ENCODE data around the gene TBXAS1.

The TBXAS1 gene

GRCh38 chr7:139845443-139845805, 16.4 kb downstream of the TBXAS1 start:
- Histone ChIP-seq H3K27me3 (ENCODE audit: control insufficient read depth, insufficient read depth, low read length) (no peaks in the 10 kb centered on the region), H3K4me1 (ENCODE audit: control insufficient read depth, low read depth, low read length) (no peaks in the 10 kb centered on the region), H3K27ac (ENCODE audit: low read length) (no peak overlapping the region), H3K36me3 (ENCODE audit: control insufficient read depth, low read depth, low read length) (no peaks in the 10 kb centered on the region), H3K9me3 (ENCODE audit: control insufficient read depth, low read depth, low read length) (no peaks in the 10 kb centered on the region), H3K9ac (ENCODE audit: low read length) (no peak overlapping the region), H3K4me3 (ENCODE audit: low read length) (no peak overlapping the region)

- no peaks in the 10 kb centered on the region for H3K36me3 ChIP-seq (ENCODE audit: control insufficient read depth, low read depth, low read length)
- H3K9me3 ChIP-seq (ENCODE audit: control insufficient read depth, low read depth, low read length), result no peaks in the 10 kb centered on the region
- no peaks in the 10 kb centered on the region for H3K27me3 ChIP-seq (ENCODE audit: control insufficient read depth, insufficient read depth, low read length)
- H3K4me1 ChIP-seq (ENCODE audit: control insufficient read depth, low read depth, low read length), result no peaks in the 10 kb centered on the region
- no peak overlapping the region for H3K27ac ChIP-seq (ENCODE audit: low read length)
- no peak overlapping the region for H3K4me3 ChIP-seq (ENCODE audit: low read length)
- H3K9ac ChIP-seq (ENCODE audit: low read length), result no peak overlapping the region
Measured at GRCh38 chr7:139846297-139846696, 17.2 kb downstream of the TBXAS1 start.

GRCh38 chr7:139848274-139848673, 19.2 kb downstream of the TBXAS1 start:
- Histone ChIP-seq H3K4me3 (ENCODE audit: low read length) (no peak overlapping the region), H3K27ac (ENCODE audit: low read length) (no peak overlapping the region), H3K9ac (ENCODE audit: low read length) (no peak overlapping the region), H3K27me3 (ENCODE audit: control insufficient read depth, insufficient read depth, low read length) (no peaks in the 10 kb centered on the region), H3K9me3 (ENCODE audit: control insufficient read depth, low read depth, low read length) (no peaks in the 10 kb centered on the region), H3K36me3 (ENCODE audit: control insufficient read depth, low read depth, low read length) (no peaks in the 10 kb centered on the region), H3K4me1 (ENCODE audit: control insufficient read depth, low read depth, low read length) (no peaks in the 10 kb centered on the region)

GRCh38 chr7:139850906-139851305, 21.8 kb downstream of the TBXAS1 start:
- no peaks in the 10 kb centered on the region for H3K4me1 ChIP-seq (ENCODE audit: control insufficient read depth, low read depth, low read length)
- H3K36me3 ChIP-seq (ENCODE audit: control insufficient read depth, low read depth, low read length), result no peaks in the 10 kb centered on the region
- no peak overlapping the region for H3K4me3 ChIP-seq (ENCODE audit: low read length)
- no peaks in the 10 kb centered on the region for H3K27me3 ChIP-seq (ENCODE audit: control insufficient read depth, insufficient read depth, low read length)
- H3K9me3 ChIP-seq (ENCODE audit: control insufficient read depth, low read depth, low read length), result no peaks in the 10 kb centered on the region
- H3K9ac ChIP-seq (ENCODE audit: low read length), result no peak overlapping the region
- no peak overlapping the region for H3K27ac ChIP-seq (ENCODE audit: low read length)

GRCh38 chr7:139851770-139852481, 22.9 kb downstream of the TBXAS1 start:
- no peak overlapping the region for H3K27ac ChIP-seq (ENCODE audit: low read length)

GRCh38 chr7:139852482-139852845, 23.4 kb downstream of the TBXAS1 start:
- H3K4me1 ChIP-seq (ENCODE audit: control insufficient read depth, low read depth, low read length), result no peaks in the 10 kb centered on the region
- H3K27ac ChIP-seq (ENCODE audit: low read length), result no peak overlapping the region
- H3K27me3 ChIP-seq (ENCODE audit: control insufficient read depth, insufficient read depth, low read length), result no peaks in the 10 kb centered on the region
- no peak overlapping the region for H3K9ac ChIP-seq (ENCODE audit: low read length)
- H3K9me3 ChIP-seq (ENCODE audit: control insufficient read depth, low read depth, low read length), result no peaks in the 10 kb centered on the region
- H3K36me3 ChIP-seq (ENCODE audit: control insufficient read depth, low read depth, low read length), result no peaks in the 10 kb centered on the region
- H3K4me3 ChIP-seq (ENCODE audit: low read length), result no peak overlapping the region

More at GRCh38 chr7:139851770-139852481, 22.9 kb downstream of the TBXAS1 start:
- Histone ChIP-seq H3K9ac (ENCODE audit: low read length) (no peak overlapping the region), H3K4me1 (ENCODE audit: control insufficient read depth, low read depth, low read length) (no peaks in the 10 kb centered on the region), H3K36me3 (ENCODE audit: control insufficient read depth, low read depth, low read length) (no peaks in the 10 kb centered on the region), H3K4me3 (ENCODE audit: low read length) (no peak overlapping the region), H3K27me3 (ENCODE audit: control insufficient read depth, insufficient read depth, low read length) (no peaks in the 10 kb centered on the region), H3K9me3 (ENCODE audit: control insufficient read depth, low read depth, low read length) (no peaks in the 10 kb centered on the region)

- no peak overlapping the region for H3K27ac ChIP-seq (ENCODE audit: low read length)
Measured at GRCh38 chr7:139853506-139854123, 24.6 kb downstream of the TBXAS1 start.

GRCh38 chr7:139854124-139854511, 25.1 kb downstream of the TBXAS1 start:
- H3K27me3 ChIP-seq (ENCODE audit: control insufficient read depth, insufficient read depth, low read length), result no peaks in the 10 kb centered on the region
- no peak overlapping the region for H3K9ac ChIP-seq (ENCODE audit: low read length)
- H3K36me3 ChIP-seq (ENCODE audit: control insufficient read depth, low read depth, low read length), result no peaks in the 10 kb centered on the region
- no peak overlapping the region for H3K27ac ChIP-seq (ENCODE audit: low read length)
- H3K4me1 ChIP-seq (ENCODE audit: control insufficient read depth, low read depth, low read length), result no peaks in the 10 kb centered on the region
- no peaks in the 10 kb centered on the region for H3K9me3 ChIP-seq (ENCODE audit: control insufficient read depth, low read depth, low read length)
- H3K4me3 ChIP-seq (ENCODE audit: low read length), result no peak overlapping the region

More at GRCh38 chr7:139853506-139854123, 24.6 kb downstream of the TBXAS1 start:
- Histone ChIP-seq H3K27me3 (ENCODE audit: control insufficient read depth, insufficient read depth, low read length) (no peaks in the 10 kb centered on the region), H3K36me3 (ENCODE audit: control insufficient read depth, low read depth, low read length) (no peaks in the 10 kb centered on the region), H3K9ac (ENCODE audit: low read length) (no peak overlapping the region), H3K4me1 (ENCODE audit: control insufficient read depth, low read depth, low read length) (no peaks in the 10 kb centered on the region), H3K9me3 (ENCODE audit: control insufficient read depth, low read depth, low read length) (no peaks in the 10 kb centered on the region), H3K4me3 (ENCODE audit: low read length) (no peak overlapping the region)

GRCh38 chr7:139854803-139855497, 25.9 kb downstream of the TBXAS1 start:
- Histone ChIP-seq H3K4me1 (ENCODE audit: control insufficient read depth, low read depth, low read length) (no peaks in the 10 kb centered on the region), H3K4me3 (ENCODE audit: low read length) (no peak overlapping the region), H3K27ac (ENCODE audit: low read length) (no peak overlapping the region), H3K9me3 (ENCODE audit: control insufficient read depth, low read depth, low read length) (no peaks in the 10 kb centered on the region), H3K9ac (ENCODE audit: low read length) (no peak overlapping the region), H3K27me3 (ENCODE audit: control insufficient read depth, insufficient read depth, low read length) (no peaks in the 10 kb centered on the region), H3K36me3 (ENCODE audit: control insufficient read depth, low read depth, low read length) (no peaks in the 10 kb centered on the region)

GRCh38 chr7:139855498-139856270, 26.6 kb downstream of the TBXAS1 start:
- Histone ChIP-seq H3K4me3 (ENCODE audit: low read length) (no peak overlapping the region), H3K27me3 (ENCODE audit: control insufficient read depth, insufficient read depth, low read length) (no peaks in the 10 kb centered on the region), H3K9me3 (ENCODE audit: control insufficient read depth, low read depth, low read length) (no peaks in the 10 kb centered on the region), H3K27ac (ENCODE audit: low read length) (no peak overlapping the region), H3K9ac (ENCODE audit: low read length) (no peak overlapping the region), H3K4me1 (ENCODE audit: control insufficient read depth, low read depth, low read length) (no peaks in the 10 kb centered on the region), H3K36me3 (ENCODE audit: control insufficient read depth, low read depth, low read length) (no peaks in the 10 kb centered on the region)

GRCh38 chr7:139857791-139858190, 28.7 kb downstream of the TBXAS1 start:
- H3K27me3 ChIP-seq (ENCODE audit: control insufficient read depth, insufficient read depth, low read length), result no peaks in the 10 kb centered on the region
- no peaks in the 10 kb centered on the region for H3K36me3 ChIP-seq (ENCODE audit: control insufficient read depth, low read depth, low read length)
- H3K4me1 ChIP-seq (ENCODE audit: control insufficient read depth, low read depth, low read length), result no peaks in the 10 kb centered on the region
- H3K9me3 ChIP-seq (ENCODE audit: control insufficient read depth, low read depth, low read length), result no peaks in the 10 kb centered on the region
- no peak overlapping the region for H3K9ac ChIP-seq (ENCODE audit: low read length)
- no peak overlapping the region for H3K4me3 ChIP-seq (ENCODE audit: low read length)
- H3K27ac ChIP-seq (ENCODE audit: low read length), result no peak overlapping the region

Data from iPS-18a (cell line).